Raji (cell line): ENCODE data around the gene KIAA2012.

Experiments used
- POLR2A ChIP-seq: IDR thresholded peaks from 2 replicates; pipeline ENCODE4 v1.6.1; 2011; ENCODE audit warnings: low read depth, low read length, control low read depth; ENCODE audit not compliant: insufficient read depth

The KIAA2012 gene

GRCh38 chr2:202037086-202037485, 36.0 kb upstream of the KIAA2012 start:
- no peak for TF ChIP-seq POLR2A

GRCh38 chr2:202038471-202039277, 34.4 kb upstream of the KIAA2012 start:
- TF ChIP-seq POLR2A = no peak

DNA sequence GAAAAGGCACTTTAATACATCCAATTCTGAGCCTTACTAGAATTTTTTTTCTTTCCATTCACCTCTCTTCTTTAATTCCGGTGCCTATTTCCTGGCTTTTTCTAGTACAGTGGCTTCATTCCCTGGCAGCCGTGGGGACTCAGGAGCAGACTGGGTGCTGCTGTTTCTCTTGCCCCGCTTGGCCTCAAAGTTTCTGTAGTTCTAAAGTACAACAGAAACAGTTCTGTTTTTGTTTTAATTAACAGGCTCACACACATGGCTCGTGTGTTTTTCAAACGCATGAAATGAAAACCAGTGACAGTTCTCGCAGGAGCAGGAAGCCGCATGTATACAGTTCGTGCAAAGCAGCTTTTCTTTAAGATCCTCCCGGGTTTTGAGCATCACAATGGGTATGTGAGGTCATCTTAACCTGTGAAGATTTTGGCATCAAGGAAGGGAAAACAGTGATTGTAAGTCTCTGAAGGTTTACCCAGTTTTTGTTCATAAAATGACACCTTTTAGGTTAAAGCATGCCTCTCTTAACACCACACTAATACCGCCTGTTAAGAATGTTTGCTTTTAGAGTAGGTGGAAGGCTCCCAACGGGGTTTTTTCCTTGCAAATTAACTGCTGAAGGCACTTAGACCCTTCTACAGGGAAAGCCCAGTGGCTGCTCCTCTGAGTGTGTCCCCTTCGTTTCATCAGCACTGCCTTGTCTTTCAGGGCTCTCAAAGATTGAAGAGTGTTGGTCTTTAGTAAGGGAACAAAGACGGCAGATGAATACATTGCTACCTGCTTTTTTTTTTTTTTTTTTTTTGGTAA, 33.6 kb upstream of the KIAA2012 start:
- no peak for TF ChIP-seq POLR2A

DNA sequence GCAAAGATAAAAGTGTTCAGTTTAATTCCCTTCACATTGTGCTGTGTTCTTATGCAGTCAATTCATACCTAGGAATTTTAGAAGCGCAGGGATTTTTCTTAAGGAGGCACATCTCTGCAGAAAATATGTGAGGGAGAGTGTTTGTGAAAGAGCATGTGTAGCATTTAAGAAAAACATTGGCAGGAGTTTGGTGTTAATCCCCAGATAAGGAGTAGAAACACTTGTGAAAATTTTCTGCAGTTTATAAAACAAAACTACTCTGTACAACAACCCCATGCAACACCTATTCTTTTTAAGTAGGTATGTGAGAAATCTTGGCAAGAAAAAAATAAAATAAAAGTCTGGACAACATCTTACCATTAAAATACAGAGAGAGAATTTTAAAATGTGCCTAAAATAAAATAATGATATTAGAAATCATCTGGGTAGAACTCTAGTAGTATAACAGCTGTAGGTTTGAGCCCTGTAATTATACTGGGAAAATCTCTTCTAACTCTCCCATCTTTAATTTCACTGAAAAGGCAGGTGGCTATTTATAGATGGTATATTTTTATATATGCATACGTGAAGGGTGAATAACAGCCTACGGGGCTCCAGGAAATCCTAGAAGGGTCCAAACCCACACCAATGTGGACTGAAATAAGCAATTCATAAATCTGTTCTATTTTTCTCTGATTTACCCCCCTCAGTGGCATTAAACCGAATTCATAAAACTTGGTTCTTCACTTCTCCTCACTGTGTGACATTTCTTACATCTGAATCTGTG, 32.8 kb upstream of the KIAA2012 start:
- TF ChIP-seq POLR2A = no peak

- TF ChIP-seq POLR2A = no peak
Measured at GRCh38 chr2:202042444-202042843, 30.6 kb upstream of the KIAA2012 start.

- no peak for TF ChIP-seq POLR2A
Measured at GRCh38 chr2:202043475-202043874, 29.6 kb upstream of the KIAA2012 start.

DNA sequence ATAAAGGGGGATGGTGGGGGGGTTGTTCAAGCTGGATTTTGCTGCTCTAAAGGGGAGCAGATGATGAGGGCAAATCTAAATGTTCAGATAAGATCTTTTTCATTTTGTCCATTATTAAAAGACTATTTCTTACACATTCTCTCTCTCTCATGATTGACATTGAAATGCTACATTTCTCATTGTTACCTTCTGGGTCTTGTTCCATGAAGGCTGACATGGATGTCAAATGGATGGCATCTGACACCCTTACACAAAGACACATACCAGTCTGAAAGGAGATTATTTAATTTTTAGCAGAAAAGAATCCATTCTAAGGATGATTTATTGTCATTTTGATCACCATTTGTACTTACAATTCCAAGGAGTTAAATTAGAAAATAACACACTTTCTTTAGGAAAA, 28.3 kb upstream of the KIAA2012 start:
- TF ChIP-seq POLR2A = no peak

DNA sequence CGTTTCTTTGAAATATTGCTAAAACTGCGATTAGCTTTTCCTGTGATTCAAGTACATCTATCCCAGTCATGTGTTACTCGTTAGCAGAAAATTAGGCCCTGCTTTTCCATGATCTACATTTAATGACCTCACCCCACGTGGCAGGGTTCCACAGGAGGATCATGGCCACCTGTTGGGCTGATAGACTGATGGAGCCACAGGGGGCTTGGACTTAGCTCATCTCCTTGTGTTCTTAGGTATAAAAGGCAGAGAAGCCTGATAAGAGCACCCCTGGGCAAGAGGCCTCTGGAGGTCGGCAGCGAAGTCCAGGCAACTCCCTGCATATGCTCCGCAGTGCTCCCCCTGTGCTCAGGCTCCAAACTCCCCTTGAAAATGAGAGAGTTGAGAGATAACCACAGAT, 26.5 kb upstream of the KIAA2012 start:
- TF ChIP-seq POLR2A = no peak

DNA sequence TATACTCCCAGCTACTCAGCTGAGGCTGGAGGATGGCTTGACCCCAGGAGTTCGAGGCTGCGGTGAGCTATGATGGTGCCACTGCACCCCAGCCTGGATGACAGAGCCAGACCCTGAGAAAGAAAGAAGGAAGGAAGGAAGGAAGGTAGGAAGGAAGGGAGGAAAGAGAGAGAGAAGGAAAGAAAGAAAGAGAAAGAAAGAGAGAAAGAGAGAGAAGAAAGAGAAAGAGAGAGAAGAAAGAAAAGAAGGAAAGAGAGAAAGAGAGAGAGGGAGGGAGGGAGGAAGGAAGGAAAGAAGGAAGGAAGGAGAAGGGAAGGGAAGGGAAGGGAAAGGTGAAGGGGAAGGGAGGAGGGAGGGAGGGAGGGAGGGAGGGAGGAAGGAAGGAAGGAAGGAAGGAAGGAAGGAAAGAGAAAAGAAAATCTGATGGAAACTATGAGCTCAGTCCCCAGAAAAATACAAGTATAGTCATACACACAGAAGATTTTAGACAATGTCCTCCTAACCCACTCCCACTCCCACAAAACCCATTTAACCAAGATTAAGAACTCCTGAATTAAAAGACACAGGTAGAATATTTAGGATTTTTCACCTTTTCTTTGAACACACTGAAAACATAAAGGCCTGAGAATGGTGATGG, 23.8 kb upstream of the KIAA2012 start:
- no peak for TF ChIP-seq POLR2A

GRCh38 chr2:202049840-202050239, 23.2 kb upstream of the KIAA2012 start:
- TF ChIP-seq POLR2A = no peak

- TF ChIP-seq POLR2A = no peak
Measured at GRCh38 chr2:202050652-202051051, 22.4 kb upstream of the KIAA2012 start.

- TF ChIP-seq POLR2A = no peak
Measured at GRCh38 chr2:202051499-202052161, 21.4 kb upstream of the KIAA2012 start.

DNA sequence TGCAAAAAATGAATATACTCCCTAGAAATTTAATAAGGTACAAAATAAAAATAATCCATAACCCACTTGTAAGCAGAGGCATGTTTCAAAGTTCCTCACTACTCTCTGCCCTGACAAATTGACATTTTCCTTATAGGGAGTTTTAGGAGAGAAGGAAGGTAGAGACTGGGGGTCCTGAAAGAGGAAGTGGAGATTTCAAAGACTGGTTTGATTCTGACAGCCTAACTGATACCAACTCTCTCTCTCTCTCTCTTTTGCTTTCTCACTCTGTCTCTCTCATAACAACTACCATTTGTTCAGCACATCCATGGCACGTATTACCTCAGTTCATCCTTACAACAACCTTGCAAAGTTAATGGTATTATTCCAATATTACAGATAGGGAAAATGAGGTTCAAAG, 20.8 kb upstream of the KIAA2012 start:
- TF ChIP-seq POLR2A = no peak

- TF ChIP-seq POLR2A = no peak
Measured at GRCh38 chr2:202054679-202055078, 18.4 kb upstream of the KIAA2012 start.
